Endothelial cell of umbilical vein (primary cell): ENCODE data around the gene TNIK.

ENCODE experiments used
- CTCF ChIP-seq, 2 donors: IDR thresholded peaks; 1 replicate in 1 of 2; 2 replicates in 1 of 2; pipeline ENCODE4 v1.5.1; 2011; ENCODE audit warnings: low read length in 2 of 2, mild to moderate bottlenecking in 2 of 2, moderate library complexity in 2 of 2, control low read depth in 1 of 2, inconsistent platforms in 1 of 2, low read depth in 1 of 2; ENCODE audit not compliant: insufficient read depth in 1 of 2; ENCODE audit errors: extremely low read depth in 1 of 2
- EZH2 ChIP-seq: IDR thresholded peaks from 2 replicates; pipeline ENCODE4 v1.6.1; 2012; ENCODE audit warnings: borderline replicate concordance, low read depth, mild to moderate bottlenecking, moderate library complexity, low read length, inconsistent platforms; ENCODE audit not compliant: severe bottlenecking
- FOS ChIP-seq: IDR thresholded peaks from 2 replicates; pipeline ENCODE4 v1.6.1; 2011; ENCODE audit warnings: mild to moderate bottlenecking, low read length, moderate library complexity, borderline replicate concordance; ENCODE audit not compliant: insufficient read depth
- GATA2 ChIP-seq: IDR thresholded peaks from 2 replicates; pipeline ENCODE4 v1.7.0; 2011; ENCODE audit warnings: low read depth, mild to moderate bottlenecking, moderate library complexity, mixed read lengths, low read length; ENCODE audit not compliant: insufficient read length, insufficient read depth
- MYC ChIP-seq: IDR thresholded peaks from one replicate; pipeline ENCODE4 v1.6.1; 2011; ENCODE audit warnings: mild to moderate bottlenecking, low read depth, low read length
- POLR2A ChIP-seq: IDR thresholded peaks from 2 replicates; pipeline ENCODE4 v1.6.1; 2012; ENCODE audit warnings: low read depth, mild to moderate bottlenecking, control low read depth, low read length
- POLR2AphosphoS5 ChIP-seq: IDR thresholded peaks from 2 replicates; pipeline ENCODE4 v1.6.1; 2012; ENCODE audit warnings: low read depth, mild to moderate bottlenecking, control low read depth, low read length, moderate library complexity; ENCODE audit not compliant: insufficient read depth
- TF ChIP-seq, protein P1 (sequence below): IDR thresholded peaks from 2 replicates; pipeline ENCODE4 v1.6.1; 2011; ENCODE audit not compliant: insufficient read depth, insufficient read length

GRCh38 chr3:171452328-171452727, 7.9 kb downstream of the TNIK start:
- no peak for TF ChIP-seq CTCF (IDR thresholded peaks at IDR 0.05; ENCODE audit: extremely low read depth in 1 of 2, insufficient read depth in 1 of 2, low read depth in 1 of 2, low read length in 2 of 2)
- TF ChIP-seq POLR2AphosphoS5 = no peak
- no peak for TF ChIP-seq POLR2A
- no peak for TF ChIP-seq EZH2
- TF ChIP-seq, protein P1, sequence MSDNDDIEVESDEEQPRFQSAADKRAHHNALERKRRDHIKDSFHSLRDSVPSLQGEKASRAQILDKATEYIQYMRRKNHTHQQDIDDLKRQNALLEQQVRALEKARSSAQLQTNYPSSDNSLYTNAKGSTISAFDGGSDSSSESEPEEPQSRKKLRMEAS = no peak
- no peak for TF ChIP-seq FOS
- TF ChIP-seq GATA2 = no peak
- no peak for TF ChIP-seq MYC
